Measurements from ENCODE around the gene HPS5.

The HPS5 gene

GRCh38 chr11:18235394-18236334, 86.3 kb downstream of the HPS5 start:
- DNase-seq (ENCODE audit: low spot score): no peak

DNA sequence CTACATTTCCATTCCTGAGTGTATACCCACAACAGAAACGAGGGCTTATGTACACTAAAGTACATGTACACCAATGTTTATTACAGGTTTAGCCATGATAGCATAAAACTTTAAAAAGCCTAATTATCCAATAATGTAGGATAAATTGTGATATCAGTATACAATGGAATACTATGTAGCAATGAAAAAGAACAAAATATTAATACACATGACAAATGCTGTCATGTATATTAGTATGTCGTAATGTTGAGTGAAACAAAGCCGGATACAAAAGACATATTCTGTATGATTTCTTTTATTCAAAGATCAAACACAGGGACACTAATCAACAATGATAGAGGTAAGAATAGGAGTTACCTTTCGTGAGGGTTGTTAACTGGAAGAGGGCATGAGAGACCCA, 88.0 kb downstream of the HPS5 start:
- DNase-seq (ENCODE audit: low spot score): no peak

DNA sequence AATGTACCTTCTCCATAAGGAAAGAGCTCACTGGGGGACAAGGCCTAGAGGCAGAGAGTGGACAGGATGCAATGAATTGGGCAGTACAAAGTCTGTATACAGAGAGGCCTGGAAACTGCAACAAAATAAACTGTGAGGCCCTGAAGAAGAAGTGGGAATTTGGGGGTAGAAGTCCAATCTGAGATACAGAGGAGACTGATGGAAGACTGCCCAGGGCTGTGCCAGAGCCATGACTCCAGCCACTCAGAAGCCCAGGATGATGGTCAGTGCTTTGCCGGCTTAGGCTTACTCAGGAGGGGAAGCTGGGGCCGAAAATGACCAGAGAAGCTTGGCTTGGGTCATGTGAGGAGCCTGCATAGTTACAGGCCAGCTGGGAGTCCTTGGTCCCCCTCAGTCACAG, 91.1 kb downstream of the HPS5 start:
- no peak for DNase-seq (ENCODE audit: low spot score)

- DNase-seq (ENCODE audit: low spot score): no peak
Measured at GRCh38 chr11:18229501-18229900, 92.4 kb downstream of the HPS5 start.
